Mesenchymal stem cell (in vitro differentiated cells and primary cell): ENCODE data around the gene DQX1.

Source experiments
- DNase-seq: peaks from one replicate; pipeline ENCODE4 v3.0.0-alpha.2; 2013
- H2AFZ ChIP-seq: one replicate; pipeline ENCODE4 v1.6.1; 2013; ENCODE audit warnings: low read depth, mild to moderate bottlenecking, control low read depth, inconsistent platforms, low read length, moderate library complexity
- H2AK5ac ChIP-seq: 2 replicates; pipeline ENCODE4 v1.6.1; 2013; ENCODE audit warnings: low read length, moderate library complexity, mild to moderate bottlenecking, inconsistent platforms; ENCODE audit not compliant: severe bottlenecking
- H2BK120ac ChIP-seq: one replicate; pipeline ENCODE4 v1.6.1; 2013; ENCODE audit warnings: low read depth, mild to moderate bottlenecking, inconsistent platforms, low read length, moderate library complexity
- H2BK12ac ChIP-seq, 2 experiments: one replicate each; pipeline ENCODE4 v1.6.1; 2013; ENCODE audit warnings: inconsistent platforms in 2 of 2, low read length in 2 of 2, mild to moderate bottlenecking in 2 of 2, moderate library complexity in 2 of 2, control low read depth in 1 of 2
- H2BK15ac ChIP-seq: one replicate; pipeline ENCODE4 v1.6.1; 2013; ENCODE audit warnings: mild to moderate bottlenecking, low read depth, inconsistent platforms; ENCODE audit not compliant: poor library complexity, severe bottlenecking
- H2BK5ac ChIP-seq: 2 replicates; pipeline ENCODE4 v1.6.1; 2013; ENCODE audit warnings: low read depth, mild to moderate bottlenecking, low read length, control low read depth, inconsistent platforms; ENCODE audit not compliant: poor library complexity, severe bottlenecking
- H3K14ac ChIP-seq, 2 experiments: one replicate each; pipeline ENCODE4 v1.6.1; 2013; ENCODE audit warnings: inconsistent platforms in 2 of 2, low read length in 2 of 2, control low read depth in 1 of 2, mild to moderate bottlenecking in 1 of 2, moderate library complexity in 1 of 2
- H3K18ac ChIP-seq, 2 experiments: one replicate each; pipeline ENCODE4 v1.6.1; 2013; ENCODE audit warnings: inconsistent platforms in 2 of 2, low read length in 2 of 2, control low read depth in 1 of 2, low read depth in 1 of 2, mild to moderate bottlenecking in 1 of 2
- H3K23ac ChIP-seq, 2 experiments: one replicate each; pipeline ENCODE4 v1.6.1; 2013; ENCODE audit warnings: inconsistent platforms in 2 of 2, low read length in 2 of 2, mild to moderate bottlenecking in 2 of 2, moderate library complexity in 2 of 2, control low read depth in 1 of 2
- H3K27ac ChIP-seq: 2 replicates; pipeline ENCODE4 v1.5.1; 2013; ENCODE audit warnings: mild to moderate bottlenecking, moderate library complexity, low read length, control low read depth, inconsistent platforms; ENCODE audit not compliant: poor library complexity, severe bottlenecking
- H3K27me3 ChIP-seq, 2 experiments: 2 replicates each; pipeline versions ENCODE4 v1.6.1 to v1.7.0; 2013; ENCODE audit warnings: low read length in 2 of 2, mild to moderate bottlenecking in 2 of 2, moderate library complexity in 2 of 2, control low read depth in 1 of 2, inconsistent platforms in 1 of 2; ENCODE audit not compliant: control insufficient read depth in 1 of 2, insufficient read depth in 1 of 2
- H3K36me3 ChIP-seq, 2 experiments: 2 replicates each; pipeline versions ENCODE4 v1.6.1 to v1.7.0; 2013; ENCODE audit warnings: low read length in 2 of 2, control low read depth in 1 of 2, inconsistent platforms in 1 of 2, low read depth in 1 of 2, mild to moderate bottlenecking in 1 of 2; ENCODE audit not compliant: insufficient read depth in 2 of 2, control insufficient read depth in 1 of 2
- H3K4ac ChIP-seq, 2 experiments: one replicate each; pipeline ENCODE4 v1.6.1; 2013; ENCODE audit warnings: inconsistent platforms in 2 of 2, low read length in 2 of 2, mild to moderate bottlenecking in 2 of 2, moderate library complexity in 2 of 2, control low read depth in 1 of 2, low read depth in 1 of 2
- H3K4me1 ChIP-seq: 2 replicates; pipeline ENCODE4 v1.6.1; 2013; ENCODE audit warnings: low read depth, low read length, control low read depth; ENCODE audit not compliant: control insufficient read depth, insufficient read depth
- H3K4me2 ChIP-seq: 2 replicates; pipeline ENCODE4 v1.6.1; 2013; ENCODE audit warnings: low read length, mild to moderate bottlenecking, inconsistent platforms; ENCODE audit not compliant: poor library complexity, severe bottlenecking
- H3K4me3 ChIP-seq, 2 experiments: 2 replicates each; pipeline versions ENCODE4 v1.5.1 to v1.7.0; 2013; ENCODE audit warnings: low read length in 2 of 2, mild to moderate bottlenecking in 2 of 2, control low read depth in 1 of 2, low read depth in 1 of 2; ENCODE audit not compliant: insufficient read depth in 1 of 2
- H3K79me1 ChIP-seq: replicated peaks from 2 replicates; pipeline ENCODE4 v1.6.1; 2013; ENCODE audit warnings: mild to moderate bottlenecking, control low read depth, low read length, inconsistent platforms; ENCODE audit not compliant: poor library complexity, severe bottlenecking
- H3K9ac ChIP-seq: 2 replicates; pipeline ENCODE4 v1.7.0; 2013; ENCODE audit warnings: mild to moderate bottlenecking, low read length, moderate library complexity
- H3K9me3 ChIP-seq: 2 replicates; pipeline ENCODE4 v1.7.0; 2013; ENCODE audit warnings: mild to moderate bottlenecking, low read length; ENCODE audit not compliant: control insufficient read depth
- H4K8ac ChIP-seq: one replicate; pipeline ENCODE4 v1.6.1; 2013; ENCODE audit warnings: inconsistent platforms, mild to moderate bottlenecking, low read length, moderate library complexity
- H4K91ac ChIP-seq: one replicate; pipeline ENCODE4 v1.6.1; 2013; ENCODE audit warnings: mild to moderate bottlenecking, low read length, inconsistent platforms
- WGBS: methylation state at CpG from one replicate; pipeline ENCODE4 v1.1.7; 2013; ENCODE audit warnings: mixed read lengths; 5-methylcytosine and 5-hydroxymethylcytosine counted together

DQX1 gene

GRCh38 chr2:74566754-74567085, 40.7 kb upstream of the DQX1 start:
- Histone ChIP-seq H4K91ac (no peak overlapping the region), H3K4me2 (no peak overlapping the region), H3K14ac (no peak overlapping the region), H2BK120ac (no peak overlapping the region), H3K23ac (no peak overlapping the region), H3K79me1 (no peaks in the 10 kb centered on the region), H3K4ac (no peak overlapping the region), H3K18ac (peak overlapping the region in 1 of 2 experiments; percentile 4), H3K4me3 (no peak overlapping the region), H2BK5ac (no peak overlapping the region), H3K4me1 (peaks cover 2% of the 10 kb centered on the region), H2BK15ac (no peak overlapping the region), H3K9ac (no peak overlapping the region), H3K27me3 (no peaks in the 10 kb centered on the region), H3K36me3 (no peaks in the 10 kb centered on the region), H2AK5ac (no peak overlapping the region), H2AFZ (no peak overlapping the region), H2BK12ac (no peak overlapping the region), H3K9me3 (no peaks in the 10 kb centered on the region), H4K8ac (peak overlapping the region; percentile 49), H3K27ac (peak overlapping the region; percentile 17)
- DNase-seq: peak; percentile 47

GRCh38 chr2:74566076-74566753, 40.2 kb upstream of the DQX1 start:
- WGBS: 85% methylated on average over 7 of the region's 7 CpGs
- no peaks in the 10 kb centered on the region for H3K79me1 ChIP-seq
- no peak overlapping the region for H4K8ac ChIP-seq
- no peak overlapping the region for H3K23ac ChIP-seq
- H3K4me2 ChIP-seq: no peak overlapping the region
- H2BK15ac ChIP-seq: no peak overlapping the region
- no peak overlapping the region for H4K91ac ChIP-seq
- no peaks in the 10 kb centered on the region for H3K36me3 ChIP-seq
- H3K4me3 ChIP-seq: no peak overlapping the region
- H2BK120ac ChIP-seq: no peak overlapping the region
- no peak overlapping the region for H2BK5ac ChIP-seq
- no peak overlapping the region for H3K4ac ChIP-seq
- no peak overlapping the region for H3K9ac ChIP-seq
- no peak overlapping the region for H2AFZ ChIP-seq
- H2BK12ac ChIP-seq: no peak overlapping the region
- no peak for DNase-seq
- H3K4me1 ChIP-seq: peaks cover 2% of the 10 kb centered on the region
- H3K27ac ChIP-seq: peak overlapping the region; percentile 17
- H3K27me3 ChIP-seq: no peaks in the 10 kb centered on the region
- H3K14ac ChIP-seq: no peak overlapping the region
- H3K9me3 ChIP-seq: no peaks in the 10 kb centered on the region
- H3K18ac ChIP-seq: peak overlapping the region in 1 of 2 experiments; percentile 4
- peak overlapping the region; percentile 77 for H2AK5ac ChIP-seq

GRCh38 chr2:74564222-74564621, 38.2 kb upstream of the DQX1 start:
- H4K8ac ChIP-seq: no peak overlapping the region
- no peak overlapping the region for H3K9ac ChIP-seq
- DNase-seq: no peak
- H3K9me3 ChIP-seq: no peaks in the 10 kb centered on the region
- no peak overlapping the region for H3K27ac ChIP-seq
- no peak overlapping the region for H3K18ac ChIP-seq
- no peaks in the 10 kb centered on the region for H3K79me1 ChIP-seq
- no peak overlapping the region for H3K4me3 ChIP-seq
- H3K4me2 ChIP-seq: peak overlapping the region; percentile 14
- H3K23ac ChIP-seq: no peak overlapping the region
- H3K4ac ChIP-seq: no peak overlapping the region
- H3K14ac ChIP-seq: no peak overlapping the region
- 89% methylated on average over 4 of the region's 5 CpGs for WGBS
- no peaks in the 10 kb centered on the region for H3K36me3 ChIP-seq
- H2BK120ac ChIP-seq: no peak overlapping the region
- H2AK5ac ChIP-seq: no peak overlapping the region
- H2BK5ac ChIP-seq: no peak overlapping the region
- H3K27me3 ChIP-seq: no peaks in the 10 kb centered on the region
- H2BK12ac ChIP-seq: no peak overlapping the region
- peaks cover 8% of the 10 kb centered on the region for H3K4me1 ChIP-seq
- H2BK15ac ChIP-seq: no peak overlapping the region
- H2AFZ ChIP-seq: no peak overlapping the region
- H4K91ac ChIP-seq: no peak overlapping the region

- H2AK5ac ChIP-seq: no peak overlapping the region
- no peak overlapping the region for H3K23ac ChIP-seq
- H3K4ac ChIP-seq: no peak overlapping the region
- peak overlapping the region; percentile 31 for H4K91ac ChIP-seq
- H3K14ac ChIP-seq: peak overlapping the region in 1 of 2 experiments; percentile 53
- H3K4me3 ChIP-seq: no peak overlapping the region
- no peaks in the 10 kb centered on the region for H3K9me3 ChIP-seq
- H3K27me3 ChIP-seq: no peaks in the 10 kb centered on the region
- H3K9ac ChIP-seq: no peak overlapping the region
- no peak for DNase-seq
- H3K4me2 ChIP-seq: no peak overlapping the region
- H3K36me3 ChIP-seq: peaks cover 0 to 8% of the 10 kb centered on the region in 2 experiments
- peak overlapping the region in 1 of 2 experiments; percentile 50 for H3K18ac ChIP-seq
- no peak overlapping the region for H2AFZ ChIP-seq
- no peak overlapping the region for H2BK5ac ChIP-seq
- peaks cover 3% of the 10 kb centered on the region for H3K79me1 ChIP-seq
- WGBS: 91% methylated on average over 6 of the region's 7 CpGs
- H4K8ac ChIP-seq: peak overlapping the region; percentile 27
- H2BK120ac ChIP-seq: no peak overlapping the region
- H3K27ac ChIP-seq: no peak overlapping the region
- H3K4me1 ChIP-seq: peaks cover 8% of the 10 kb centered on the region
- H2BK12ac ChIP-seq: peak overlapping the region in 1 of 2 experiments; percentile 45
- no peak overlapping the region for H2BK15ac ChIP-seq
Observed at GRCh38 chr2:74562126-74562775, 36.2 kb upstream of the DQX1 start.
